K562 (cell line): ENCODE measurements around the gene SORT1. TPM values are rescaled to one million over a fixed set of nuclear protein-coding genes. Genes with fewer than 3 reads are reported as not detected.
A peak's percentile ranks its signal among the peaks of the same experiment; 100 is the strongest.

Experiments
- CAMTA2 ChIP-seq: fragments of 250-450 bp; sonication (Bioruptor Pico); conservative IDR thresholded peaks from 2 replicates; pipeline ENCODE4 v1.5.1; 2022
- CSDE1 ChIP-seq, 2 experiments: fragments of 450-650 bp; IDR thresholded peaks; 2 replicates each; pipeline ENCODE4 v1.6.1; 2016; ENCODE audit warnings: mild to moderate bottlenecking in 1 of 2
- DPF2 ChIP-seq: fragments of 450-650 bp; IDR thresholded peaks from 2 replicates; pipeline ENCODE4 v1.6.1; 2016
- JUND ChIP-seq, 2 experiments: IDR thresholded peaks; 2 replicates in 1 of 2; 3 replicates in 1 of 2; pipeline ENCODE4 v1.6.1; 2011; ENCODE audit warnings: borderline replicate concordance in 2 of 2, low read depth in 2 of 2, low read length in 2 of 2, improper control_type of control experiment in 1 of 2, missing biosample characterization in 1 of 2, missing genetic modification characterization in 1 of 2, missing genetic modification reagents in 1 of 2
- MTA2 ChIP-seq: fragments of 450-650 bp; IDR thresholded peaks from 2 replicates; pipeline ENCODE4 v1.6.1; 2016; ENCODE audit warnings: low read depth
- SMAD4 ChIP-seq: fragments of 250-450 bp; sonication (Bioruptor Pico); conservative IDR thresholded peaks from 2 replicates; pipeline ENCODE4 v1.8.0; 2021; ENCODE audit warnings: inconsistent platforms, mild to moderate bottlenecking, moderate library complexity
- SRF ChIP-seq, 2 experiments: fragments of 250-450, 450-650 bp in 1 of 2; sonication (Bioruptor Pico) in 1 of 2; sonication (generic) in 1 of 2; formaldehyde crosslinking; IDR thresholded peaks; 2 replicates each; pipeline versions ENCODE4 v1.5.0 to v1.5.1; 2020 to 2022; ENCODE audit warnings: mild to moderate bottlenecking in 1 of 2, missing genetic modification reagents in 1 of 2
- TARDBP ChIP-seq: fragments of 450-650 bp; IDR thresholded peaks from 2 replicates; pipeline ENCODE4 v1.6.1; 2016
- ZNF133 ChIP-seq: fragments of 250-450 bp; sonication (Bioruptor Pico); IDR thresholded peaks from 2 replicates; pipeline ENCODE4 v1.4.0; 2020; ENCODE audit warnings: mild to moderate bottlenecking
- polyA plus RNA-seq, 8 experiments: library from polyadenylated mRNA; depleted of rRNA in 4 of 8; stranded (reverse) in 5 of 8; unstranded in 3 of 8; fragments of >200 nt; fragmentation: Nextera tagmentation in 2 of 8; fragmentation: Illumina TruSeq in 1 of 8; extraction: Ambion mirVana in 2 of 8; extraction: Trizol in 1 of 8; gene quantifications; 2 replicates each; pipeline versions ENCODE4 v1.2.1 to v1.2.3, GENCODE V29; 2011 to 2014; ENCODE audit warnings: inconsistent platforms in 1 of 8, missing spikeins in 1 of 8
- total RNA-seq, 7 experiments: library from RNA; depleted of rRNA in 6 of 7; stranded (reverse); fragments of >200 nt in 6 of 7; fragmentation: Illumina TruSeq in 2 of 7; extraction: Trizol in 2 of 7; gene quantifications; 2 replicates each; pipeline versions ENCODE4 v1.2.1 to v1.2.3, GENCODE V29; 2011 to 2021; ENCODE audit warnings: low replicate concordance in 1 of 7
- TF ChIP-seq, protein P1 (sequence below), 3 experiments: IDR thresholded peaks in 2 of 3; conservative IDR thresholded peaks in 1 of 3; 2 replicates each; pipeline ENCODE4 v1.5.1; 2011 to 2012; ENCODE audit warnings: low read length in 3 of 3, mild to moderate bottlenecking in 3 of 3, control low read depth in 2 of 3, improper control_type of control experiment in 1 of 3, inconsistent platforms in 1 of 3, low read depth in 1 of 3, mixed read lengths in 1 of 3, moderate library complexity in 1 of 3; ENCODE audit not compliant: insufficient read depth in 2 of 3
- TF ChIP-seq, protein P2 (sequence below): sonication (generic); formaldehyde crosslinking; IDR thresholded peaks from 2 replicates; pipeline ENCODE4 v1.9.0; 2022; ENCODE audit warnings: mild to moderate bottlenecking, missing genetic modification reagents
- TF ChIP-seq, protein P3 (sequence below): sonication (generic); formaldehyde crosslinking; IDR thresholded peaks from 2 replicates; pipeline ENCODE4 v1.8.0; 2022; ENCODE audit warnings: mild to moderate bottlenecking, missing genetic modification reagents, borderline replicate concordance
- TF ChIP-seq, protein P4 (sequence below), 2 experiments: fragments of 450-650 bp; IDR thresholded peaks; 2 replicates each; pipeline ENCODE4 v1.6.1; 2016
- TF ChIP-seq, protein P5 (sequence below): fragments of 450-650 bp; IDR thresholded peaks from 2 replicates; pipeline ENCODE4 v1.6.1; 2014; ENCODE audit warnings: low read depth, mild to moderate bottlenecking, moderate library complexity, borderline replicate concordance

Gene SORT1
- total and polyA plus RNA-seq, 9 of the 15 experiments (the other 6 are each of a cell fraction or from before 2014, with no cell fraction given), result 27.4 to 112 (median 65.0) TPM

DNA sequence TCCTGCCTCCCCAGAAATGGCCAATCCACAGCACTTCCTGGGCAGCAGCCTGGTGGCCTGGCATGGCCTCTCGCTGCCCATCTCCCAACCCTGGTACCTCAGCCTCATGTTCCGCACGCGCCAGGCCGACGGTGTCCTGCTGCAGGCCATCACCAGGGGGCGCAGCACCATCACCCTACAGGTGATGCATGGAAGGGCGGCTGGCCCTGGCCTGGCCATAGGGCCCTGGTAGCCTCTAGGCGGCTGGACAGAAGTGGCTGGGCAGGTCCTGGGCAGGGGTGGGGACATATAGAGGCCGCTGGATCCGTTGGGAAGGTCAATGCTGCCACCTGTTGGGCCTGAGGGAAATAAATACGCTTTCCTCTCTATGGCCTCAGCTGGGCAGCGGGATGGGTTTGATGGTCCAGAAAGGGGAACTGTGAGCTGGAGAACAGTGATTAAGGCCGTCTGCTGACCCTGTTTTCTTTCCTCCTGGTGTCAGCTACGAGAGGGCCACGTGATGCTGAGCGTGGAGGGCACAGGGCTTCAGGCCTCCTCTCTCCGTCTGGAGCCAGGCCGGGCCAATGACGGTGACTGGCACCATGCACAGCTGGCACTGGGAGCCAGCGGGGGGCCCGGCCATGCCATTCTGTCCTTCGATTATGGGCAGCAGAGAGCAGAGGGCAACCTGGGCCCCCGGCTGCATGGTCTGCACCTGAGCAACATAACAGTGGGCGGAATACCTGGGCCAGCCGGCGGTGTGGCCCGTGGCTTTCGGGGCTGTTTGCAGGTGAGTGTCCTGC lies 133.9 kb downstream of the SORT1 start (continued):
- TF ChIP-seq ZNF133 (CRISPR knock-in tag) (no peak), SRF (CRISPR knock-in tag; IDR thresholded peaks at IDR 0.05) (peak in 1 of 2 experiments; percentile 40; a peak in 1 of 4 replicates), MTA2 (no peak), CAMTA2 (CRISPR knock-in tag) (no peak), SMAD4 (CRISPR knock-in tag) (peak; percentile 74), CSDE1 (IDR thresholded peaks at IDR 0.05) (no peak), DPF2 (0 out of 2 replicates have a peak, but pooled peaks have one; percentile 27), JUND (IDR thresholded peaks at IDR 0.05; ENCODE audit: borderline replicate concordance, low read depth, low read length) (peak; percentile 74), JUND (tag; IDR thresholded peaks at IDR 0.05; ENCODE audit: borderline replicate concordance, low read depth, low read length) (peak; percentile 43; the same call in 1 of the 3 replicates), TARDBP (peak; percentile 86)
- TF ChIP-seq, protein P1, sequence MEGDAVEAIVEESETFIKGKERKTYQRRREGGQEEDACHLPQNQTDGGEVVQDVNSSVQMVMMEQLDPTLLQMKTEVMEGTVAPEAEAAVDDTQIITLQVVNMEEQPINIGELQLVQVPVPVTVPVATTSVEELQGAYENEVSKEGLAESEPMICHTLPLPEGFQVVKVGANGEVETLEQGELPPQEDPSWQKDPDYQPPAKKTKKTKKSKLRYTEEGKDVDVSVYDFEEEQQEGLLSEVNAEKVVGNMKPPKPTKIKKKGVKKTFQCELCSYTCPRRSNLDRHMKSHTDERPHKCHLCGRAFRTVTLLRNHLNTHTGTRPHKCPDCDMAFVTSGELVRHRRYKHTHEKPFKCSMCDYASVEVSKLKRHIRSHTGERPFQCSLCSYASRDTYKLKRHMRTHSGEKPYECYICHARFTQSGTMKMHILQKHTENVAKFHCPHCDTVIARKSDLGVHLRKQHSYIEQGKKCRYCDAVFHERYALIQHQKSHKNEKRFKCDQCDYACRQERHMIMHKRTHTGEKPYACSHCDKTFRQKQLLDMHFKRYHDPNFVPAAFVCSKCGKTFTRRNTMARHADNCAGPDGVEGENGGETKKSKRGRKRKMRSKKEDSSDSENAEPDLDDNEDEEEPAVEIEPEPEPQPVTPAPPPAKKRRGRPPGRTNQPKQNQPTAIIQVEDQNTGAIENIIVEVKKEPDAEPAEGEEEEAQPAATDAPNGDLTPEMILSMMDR (IDR thresholded peaks at IDR 0.05 in 2 of 3, conservative IDR thresholded peaks at IDR 0.05 in 1 of 3; ENCODE audit: insufficient read depth in 2 of 3, low read depth in 1 of 3, low read length in 3 of 3), result peak; percentile 99 to 100 (median 100)
- TF ChIP-seq, protein P2, sequence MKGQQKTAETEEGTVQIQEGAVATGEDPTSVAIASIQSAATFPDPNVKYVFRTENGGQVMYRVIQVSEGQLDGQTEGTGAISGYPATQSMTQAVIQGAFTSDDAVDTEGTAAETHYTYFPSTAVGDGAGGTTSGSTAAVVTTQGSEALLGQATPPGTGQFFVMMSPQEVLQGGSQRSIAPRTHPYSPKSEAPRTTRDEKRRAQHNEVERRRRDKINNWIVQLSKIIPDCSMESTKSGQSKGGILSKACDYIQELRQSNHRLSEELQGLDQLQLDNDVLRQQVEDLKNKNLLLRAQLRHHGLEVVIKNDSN, result peak; percentile 65
- TF ChIP-seq, protein P3, sequence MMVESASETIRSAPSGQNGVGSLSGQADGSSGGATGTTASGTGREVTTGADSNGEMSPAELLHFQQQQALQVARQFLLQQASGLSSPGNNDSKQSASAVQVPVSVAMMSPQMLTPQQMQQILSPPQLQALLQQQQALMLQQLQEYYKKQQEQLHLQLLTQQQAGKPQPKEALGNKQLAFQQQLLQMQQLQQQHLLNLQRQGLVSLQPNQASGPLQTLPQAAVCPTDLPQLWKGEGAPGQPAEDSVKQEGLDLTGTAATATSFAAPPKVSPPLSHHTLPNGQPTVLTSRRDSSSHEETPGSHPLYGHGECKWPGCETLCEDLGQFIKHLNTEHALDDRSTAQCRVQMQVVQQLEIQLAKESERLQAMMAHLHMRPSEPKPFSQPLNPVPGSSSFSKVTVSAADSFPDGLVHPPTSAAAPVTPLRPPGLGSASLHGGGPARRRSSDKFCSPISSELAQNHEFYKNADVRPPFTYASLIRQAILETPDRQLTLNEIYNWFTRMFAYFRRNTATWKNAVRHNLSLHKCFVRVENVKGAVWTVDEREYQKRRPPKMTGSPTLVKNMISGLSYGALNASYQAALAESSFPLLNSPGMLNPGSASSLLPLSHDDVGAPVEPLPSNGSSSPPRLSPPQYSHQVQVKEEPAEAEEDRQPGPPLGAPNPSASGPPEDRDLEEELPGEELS (CRISPR knock-in tag), result peak; percentile 98; the same call in 1 of the 2 replicates
- TF ChIP-seq, protein P4, sequence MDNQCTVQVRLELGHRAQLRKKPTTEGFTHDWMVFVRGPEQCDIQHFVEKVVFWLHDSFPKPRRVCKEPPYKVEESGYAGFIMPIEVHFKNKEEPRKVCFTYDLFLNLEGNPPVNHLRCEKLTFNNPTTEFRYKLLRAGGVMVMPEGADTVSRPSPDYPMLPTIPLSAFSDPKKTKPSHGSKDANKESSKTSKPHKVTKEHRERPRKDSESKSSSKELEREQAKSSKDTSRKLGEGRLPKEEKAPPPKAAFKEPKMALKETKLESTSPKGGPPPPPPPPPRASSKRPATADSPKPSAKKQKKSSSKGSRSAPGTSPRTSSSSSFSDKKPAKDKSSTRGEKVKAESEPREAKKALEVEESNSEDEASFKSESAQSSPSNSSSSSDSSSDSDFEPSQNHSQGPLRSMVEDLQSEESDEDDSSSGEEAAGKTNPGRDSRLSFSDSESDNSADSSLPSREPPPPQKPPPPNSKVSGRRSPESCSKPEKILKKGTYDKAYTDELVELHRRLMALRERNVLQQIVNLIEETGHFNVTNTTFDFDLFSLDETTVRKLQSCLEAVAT (IDR thresholded peaks at IDR 0.05), result peak in 1 of 2 experiments; percentile 92; a peak in 3 of 4 replicates
- TF ChIP-seq, protein P5, sequence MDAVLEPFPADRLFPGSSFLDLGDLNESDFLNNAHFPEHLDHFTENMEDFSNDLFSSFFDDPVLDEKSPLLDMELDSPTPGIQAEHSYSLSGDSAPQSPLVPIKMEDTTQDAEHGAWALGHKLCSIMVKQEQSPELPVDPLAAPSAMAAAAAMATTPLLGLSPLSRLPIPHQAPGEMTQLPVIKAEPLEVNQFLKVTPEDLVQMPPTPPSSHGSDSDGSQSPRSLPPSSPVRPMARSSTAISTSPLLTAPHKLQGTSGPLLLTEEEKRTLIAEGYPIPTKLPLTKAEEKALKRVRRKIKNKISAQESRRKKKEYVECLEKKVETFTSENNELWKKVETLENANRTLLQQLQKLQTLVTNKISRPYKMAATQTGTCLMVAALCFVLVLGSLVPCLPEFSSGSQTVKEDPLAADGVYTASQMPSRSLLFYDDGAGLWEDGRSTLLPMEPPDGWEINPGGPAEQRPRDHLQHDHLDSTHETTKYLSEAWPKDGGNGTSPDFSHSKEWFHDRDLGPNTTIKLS, result peak; percentile 54; the same call in 1 of the 2 replicates
